Epithelial cell of esophagus (primary cell): ENCODE data around the gene MR1.

Experiments
- DNase-seq: peaks from one replicate; pipeline ENCODE4 v3.0.0; 2010; ENCODE audit warnings: low read depth
- H3K4me3 ChIP-seq: 2 replicates; pipeline ENCODE4 v1.5.1; 2011; ENCODE audit warnings: mild to moderate bottlenecking, low read length, control low read depth
- CTCF ChIP-seq: IDR thresholded peaks from 2 replicates; pipeline ENCODE4 v1.5.1; 2011; ENCODE audit warnings: low read depth, mild to moderate bottlenecking, low read length, control low read depth, inconsistent platforms; ENCODE audit not compliant: insufficient read depth; ENCODE audit errors: missing control alignments

The MR1 gene

DNA sequence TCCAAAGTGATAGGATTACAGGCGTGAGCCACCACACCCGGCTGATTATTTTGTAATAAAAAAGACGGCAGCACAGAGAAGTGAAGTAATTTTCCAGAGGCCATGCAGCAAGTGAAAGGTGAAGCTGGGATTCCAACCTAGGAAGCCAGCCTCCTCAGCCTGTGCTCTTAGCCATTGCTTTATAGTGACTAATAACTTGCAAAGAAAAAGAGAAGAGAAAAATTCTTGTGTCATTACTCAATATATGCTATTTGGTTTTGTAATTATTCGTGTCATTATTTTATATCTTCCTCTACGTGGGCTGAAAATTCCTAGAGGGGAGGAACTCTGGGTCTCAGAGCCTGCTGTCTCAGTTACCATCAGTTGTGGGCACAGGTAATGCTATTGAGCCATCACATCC is 53.1 kb downstream of the MR1 start:
- TF ChIP-seq CTCF: no peak
- DNase-seq: peak; percentile 86
- no peak overlapping the region for H3K4me3 ChIP-seq

DNA sequence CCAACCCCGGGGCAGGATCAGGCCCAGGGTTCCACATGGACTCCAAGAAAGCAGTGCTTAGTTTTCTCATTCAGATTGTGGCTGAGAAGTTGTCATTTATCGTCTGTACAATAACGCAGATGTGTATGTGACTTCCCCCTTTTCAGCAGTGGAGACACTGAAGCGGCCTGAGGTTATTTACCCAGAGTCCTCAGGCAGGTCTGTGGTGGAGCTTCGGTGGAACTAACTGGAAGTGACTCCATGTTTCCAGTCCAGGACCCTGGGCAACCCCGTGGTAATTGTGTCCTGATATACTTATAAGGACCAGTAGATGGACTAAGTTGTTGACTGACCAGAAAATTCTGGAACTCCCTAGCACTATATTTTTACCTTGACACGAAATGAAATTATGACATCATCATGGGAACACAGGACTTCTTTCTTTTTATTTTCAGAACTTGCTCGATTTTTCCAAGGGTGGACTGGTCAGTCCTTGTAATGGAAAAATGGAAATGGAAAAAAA is 53.7 kb downstream of the MR1 start:
- TF ChIP-seq CTCF: no peak
- DNase-seq: no peak
- H3K4me3 ChIP-seq: no peak overlapping the region

GRCh38 chr1:181088079-181089016 is 54.6 kb downstream of the MR1 start, which contains the start of gene IER5:
IER5 (plus strand) TSS chr1:181088700; CDS start chr1:181088903, 203 bp downstream.
- no peak for TF ChIP-seq CTCF
- peak within 1 kb of the TSS; percentile 89 for H3K4me3 ChIP-seq
- DNase-seq: peak; percentile 98

DNA sequence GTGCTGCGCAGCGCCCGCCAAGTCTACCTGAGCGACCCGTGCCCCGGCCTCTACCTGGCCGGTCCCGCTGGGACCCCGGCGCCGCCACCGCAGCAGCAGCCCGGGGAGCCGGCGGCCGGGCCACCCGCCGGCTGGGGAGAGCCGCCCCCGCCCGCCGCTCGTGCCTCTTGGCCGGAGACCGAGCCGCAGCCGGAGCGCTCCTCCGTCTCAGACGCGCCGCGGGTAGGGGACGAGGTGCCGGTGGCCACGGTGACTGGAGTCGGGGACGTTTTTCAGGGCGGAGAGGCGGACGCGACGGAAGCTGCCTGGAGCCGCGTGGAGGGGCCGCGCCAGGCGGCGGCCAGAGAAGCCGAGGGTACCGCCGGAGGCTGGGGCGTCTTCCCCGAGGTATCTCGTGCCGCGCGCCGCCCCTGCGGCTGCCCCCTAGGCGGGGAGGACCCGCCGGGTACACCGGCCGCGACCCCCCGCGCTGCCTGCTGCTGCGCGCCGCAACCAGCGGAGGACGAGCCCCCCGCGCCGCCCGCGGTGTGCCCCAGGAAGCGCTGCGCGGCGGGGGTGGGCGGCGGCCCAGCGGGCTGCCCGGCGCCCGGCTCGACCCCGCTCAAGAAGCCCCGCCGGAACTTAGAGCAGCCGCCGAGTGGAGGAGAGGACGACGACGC is 55.4 kb downstream of the MR1 start:
- no peak for DNase-seq
- TF ChIP-seq CTCF: no peak
- H3K4me3 ChIP-seq: peak overlapping the region; percentile 89

DNA sequence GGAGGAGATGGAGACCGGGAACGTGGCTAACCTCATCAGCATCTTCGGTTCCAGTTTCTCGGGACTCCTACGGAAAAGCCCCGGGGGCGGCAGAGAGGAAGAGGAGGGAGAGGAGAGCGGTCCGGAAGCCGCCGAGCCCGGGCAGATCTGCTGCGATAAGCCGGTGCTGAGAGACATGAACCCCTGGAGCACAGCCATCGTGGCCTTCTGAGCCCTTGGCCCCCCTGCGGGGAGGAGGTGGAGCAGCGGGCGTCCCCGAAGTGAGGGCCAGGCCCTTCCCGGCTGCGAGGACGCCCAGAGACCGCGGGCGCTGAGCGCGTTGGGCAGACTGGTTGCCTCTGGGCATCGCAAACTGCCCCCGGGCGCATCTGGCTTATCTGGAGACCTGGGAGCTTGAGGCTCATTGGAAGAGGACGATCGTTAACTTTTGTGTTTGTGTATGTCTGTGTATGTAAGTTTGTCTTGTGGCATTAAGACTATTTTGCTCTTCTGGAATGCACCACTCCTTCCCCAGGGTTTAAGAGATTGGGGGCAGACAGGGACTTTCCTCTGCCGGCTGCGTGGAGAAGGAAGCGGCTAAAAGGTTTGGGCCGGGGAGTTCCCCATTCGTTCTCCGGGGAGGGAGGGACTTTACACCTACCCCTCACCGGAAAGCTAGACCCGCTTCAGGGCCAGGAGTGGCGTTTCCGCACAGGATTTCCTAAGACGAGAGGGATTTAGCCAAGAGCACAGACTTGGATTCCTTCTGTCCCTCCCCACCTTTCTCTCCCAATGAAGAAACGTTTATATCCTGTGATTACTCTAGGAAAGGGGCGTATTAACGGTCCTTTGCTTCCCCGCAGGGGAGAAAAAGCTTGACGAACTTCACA is 56.1 kb downstream of the MR1 start:
- DNase-seq: peak; percentile 83
- H3K4me3 ChIP-seq: peak overlapping the region; percentile 89
- no peak for TF ChIP-seq CTCF

GRCh38 chr1:181090641-181091126 is 56.9 kb downstream of the MR1 start:
- peak; percentile 79 for DNase-seq
- peak overlapping the region; percentile 89 for H3K4me3 ChIP-seq
- TF ChIP-seq CTCF: no peak
